Measurements from ENCODE around the gene KIRREL2.

KIRREL2 gene

GRCh38 chr19:35845215-35846037, 11.3 kb upstream of the KIRREL2 start:
- no peak for DNase-seq

DNA sequence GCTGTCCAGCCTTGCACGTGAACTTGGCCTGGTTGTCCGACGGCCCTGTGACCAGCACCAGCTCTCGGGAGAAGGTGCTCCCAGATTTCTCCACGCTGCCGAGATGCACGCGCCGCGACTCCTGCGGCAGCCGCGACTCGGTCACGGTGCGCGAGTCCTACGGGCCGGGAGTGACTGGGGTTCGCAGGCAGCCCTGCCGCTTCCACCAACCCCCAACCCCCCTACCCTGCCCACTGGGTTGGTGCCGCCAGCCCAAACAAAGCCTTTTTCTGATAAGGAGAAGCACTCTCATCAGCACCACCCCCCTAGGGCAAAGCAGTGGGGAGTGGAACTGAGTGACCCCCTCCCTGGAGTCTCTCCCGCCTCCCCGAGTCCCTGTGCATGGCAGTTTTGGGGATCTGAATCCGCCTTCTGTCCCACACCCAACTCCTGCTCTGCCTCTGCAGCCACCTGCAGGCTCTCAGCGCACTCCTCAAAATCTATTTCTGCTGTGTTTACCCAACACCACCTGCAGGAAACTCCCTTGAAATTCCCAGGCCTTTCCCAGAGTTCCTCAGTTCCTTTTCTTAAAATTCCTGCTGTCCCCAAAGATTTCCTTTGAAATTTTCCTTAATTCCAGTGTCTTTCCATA, 10.6 kb upstream of the KIRREL2 start:
- DNase-seq, result no peak

GRCh38 chr19:35847911-35848310, 8.8 kb upstream of the KIRREL2 start:
- DNase-seq, result no peak

DNA sequence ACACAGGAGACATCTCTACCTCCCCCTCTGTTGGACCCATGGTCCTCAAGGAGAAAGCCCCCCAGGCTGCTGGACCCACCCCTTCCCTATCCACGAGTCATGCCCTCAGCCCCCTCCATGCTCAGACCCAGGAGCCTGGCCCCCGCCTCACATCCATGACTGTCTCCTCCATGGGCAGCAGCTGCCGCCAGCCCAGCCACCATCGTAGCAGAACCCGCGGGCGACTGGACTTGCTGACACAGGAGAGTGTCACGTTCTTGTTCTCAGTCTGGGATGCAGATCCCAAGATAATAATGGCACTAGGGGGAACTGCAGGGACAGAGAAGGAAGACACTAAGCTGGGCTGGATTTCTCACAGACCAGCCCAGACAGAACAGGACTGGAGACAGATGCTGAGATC, 8.2 kb upstream of the KIRREL2 start:
- no peak for DNase-seq

- no peak for DNase-seq
These were observed 7.7 kb upstream of the KIRREL2 start for GRCh38 chr19:35848919-35849505.

GRCh38 chr19:35851213-35852028, 5.3 kb upstream of the KIRREL2 start:
- DNase-seq, result no peak

- DNase-seq, result no peak
These were observed 4.5 kb upstream of the KIRREL2 start, which contains the start of gene NPHS1 for GRCh38 chr19:35852029-35852780. NPHS1 (minus strand) TSS chr19:35852504; CDS start chr19:35851837, 667 bp downstream.

DNA sequence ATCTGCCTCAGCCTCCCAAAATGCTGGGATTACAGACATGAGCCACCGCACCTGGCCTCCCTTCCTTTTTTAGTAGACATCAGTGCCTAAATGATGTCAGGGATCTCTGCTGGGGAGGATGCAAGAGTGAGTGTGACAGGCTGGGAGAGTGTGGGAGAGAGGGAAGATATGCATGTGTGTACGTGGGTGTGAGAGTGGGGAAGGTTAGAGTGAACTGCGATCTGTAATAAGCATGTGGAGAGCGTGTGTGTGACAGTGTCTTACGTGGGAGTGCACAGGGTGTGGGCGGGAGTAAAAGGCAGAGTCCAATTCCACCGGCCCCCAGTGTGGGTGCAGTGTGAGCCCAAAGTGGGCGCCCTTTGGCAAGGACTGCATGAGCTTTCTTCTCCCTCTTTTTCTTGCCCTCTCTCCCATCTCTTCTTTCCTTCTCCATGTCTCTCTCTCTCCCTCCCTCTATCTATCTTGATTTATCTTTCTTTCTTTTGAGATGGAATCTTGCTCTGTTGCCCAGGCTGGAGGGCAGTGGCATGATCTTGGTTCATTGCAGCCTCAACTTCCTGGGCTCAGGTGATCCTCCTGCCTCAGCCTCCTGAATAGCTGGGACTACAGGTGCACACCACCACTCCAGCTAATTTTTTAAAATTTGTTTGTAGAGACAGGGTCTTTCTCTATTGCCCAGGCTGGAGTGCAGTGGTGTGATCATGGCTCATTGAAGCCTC, 3.5 kb upstream of the KIRREL2 start:
- DNase-seq, result no peak

DNA sequence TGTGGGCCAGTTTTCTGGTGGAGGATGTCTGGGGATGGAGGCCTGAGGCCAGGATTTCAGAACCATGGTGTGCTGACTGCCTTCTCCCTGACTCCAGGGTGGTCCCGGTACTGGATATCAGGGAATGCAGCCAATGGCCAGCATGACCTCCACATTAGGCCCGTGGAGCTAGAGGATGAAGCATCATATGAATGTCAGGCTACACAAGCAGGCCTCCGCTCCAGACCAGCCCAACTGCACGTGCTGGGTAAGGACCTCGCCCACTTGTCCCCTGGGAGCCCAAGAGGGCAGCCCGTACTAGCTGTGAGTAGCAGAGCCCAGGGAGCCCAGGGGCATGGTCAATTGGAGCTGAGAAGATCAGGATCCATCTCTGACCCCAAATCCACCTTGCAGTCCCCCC, 1.6 kb downstream of the KIRREL2 start:
- no peak for DNase-seq

DNA sequence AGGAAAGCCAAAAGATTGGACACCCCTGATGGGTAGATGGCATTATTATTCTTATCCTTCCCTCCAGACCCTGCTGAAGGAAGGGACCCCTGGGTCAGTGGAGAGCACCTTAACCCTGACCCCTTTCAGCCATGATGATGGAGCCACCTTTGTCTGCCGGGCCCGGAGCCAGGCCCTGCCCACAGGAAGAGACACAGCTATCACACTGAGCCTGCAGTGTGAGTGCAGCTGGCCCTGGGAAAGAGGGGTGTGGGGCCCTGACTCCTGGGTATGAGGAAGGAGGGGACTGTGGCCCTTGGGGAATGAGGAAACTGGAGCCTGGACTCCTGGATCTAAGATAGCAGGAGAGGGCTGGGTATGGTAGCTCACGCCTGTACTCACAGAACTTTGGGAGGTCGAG, 2.7 kb downstream of the KIRREL2 start:
- no peak for DNase-seq

- no peak for DNase-seq
These were observed 3.7 kb downstream of the KIRREL2 start for GRCh38 chr19:35860436-35860817.

DNA sequence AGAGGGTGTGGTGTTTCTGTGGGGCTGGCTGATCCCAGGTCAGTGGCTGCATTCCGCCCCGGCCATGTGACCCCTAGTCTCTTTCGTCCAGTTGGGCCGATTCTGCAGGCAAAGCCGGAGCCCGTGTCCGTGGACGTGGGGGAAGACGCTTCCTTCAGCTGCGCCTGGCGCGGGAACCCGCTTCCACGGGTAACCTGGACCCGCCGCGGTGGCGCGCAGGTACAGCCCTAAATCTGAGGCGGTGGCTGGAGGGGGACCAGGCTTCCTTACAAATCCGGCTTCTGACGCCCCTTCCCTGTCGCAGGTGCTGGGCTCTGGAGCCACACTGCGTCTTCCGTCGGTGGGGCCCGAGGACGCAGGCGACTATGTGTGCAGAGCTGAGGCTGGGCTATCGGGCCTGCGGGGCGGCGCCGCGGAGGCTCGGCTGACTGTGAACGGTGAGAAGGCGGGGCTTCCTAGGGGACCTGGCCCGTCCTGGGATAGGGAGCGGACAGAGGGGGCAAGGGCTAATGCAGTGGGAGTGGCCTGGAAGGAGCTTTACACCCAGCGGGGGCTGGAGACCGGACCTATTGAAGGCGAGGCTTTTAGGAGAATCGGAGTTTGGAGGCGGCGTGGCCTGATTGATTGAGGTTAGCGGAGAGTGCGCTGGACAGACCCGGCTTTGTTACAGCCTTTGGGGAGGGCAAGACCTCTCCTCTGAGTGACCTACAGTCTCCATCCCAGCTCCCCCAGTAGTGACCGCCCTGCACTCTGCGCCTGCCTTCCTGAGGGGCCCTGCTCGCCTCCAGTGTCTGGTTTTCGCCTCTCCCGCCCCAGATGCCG, 4.3 kb downstream of the KIRREL2 start:
- no peak for DNase-seq

DNA sequence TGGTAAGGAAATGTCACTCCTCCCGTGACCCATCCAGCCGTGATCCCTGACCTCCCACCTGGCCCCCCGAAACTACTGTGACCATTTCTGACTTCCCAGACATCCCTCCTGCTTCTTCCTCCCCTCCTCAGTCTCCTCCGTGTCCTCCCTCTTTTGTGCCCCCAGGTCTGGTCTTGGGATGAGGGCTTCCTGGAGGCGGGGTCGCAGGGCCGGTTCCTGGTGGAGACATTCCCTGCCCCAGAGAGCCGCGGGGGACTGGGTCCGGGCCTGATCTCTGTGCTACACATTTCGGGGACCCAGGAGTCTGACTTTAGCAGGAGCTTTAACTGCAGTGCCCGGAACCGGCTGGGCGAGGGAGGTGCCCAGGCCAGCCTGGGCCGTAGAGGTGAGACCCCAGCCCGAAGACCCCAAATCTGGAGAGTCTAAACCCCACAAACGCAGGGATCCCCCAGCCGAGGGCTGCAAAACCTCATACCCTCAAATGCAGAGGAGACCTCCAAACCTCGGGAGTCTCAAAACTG, 5.0 kb downstream of the KIRREL2 start:
- DNase-seq, result no peak

DNA sequence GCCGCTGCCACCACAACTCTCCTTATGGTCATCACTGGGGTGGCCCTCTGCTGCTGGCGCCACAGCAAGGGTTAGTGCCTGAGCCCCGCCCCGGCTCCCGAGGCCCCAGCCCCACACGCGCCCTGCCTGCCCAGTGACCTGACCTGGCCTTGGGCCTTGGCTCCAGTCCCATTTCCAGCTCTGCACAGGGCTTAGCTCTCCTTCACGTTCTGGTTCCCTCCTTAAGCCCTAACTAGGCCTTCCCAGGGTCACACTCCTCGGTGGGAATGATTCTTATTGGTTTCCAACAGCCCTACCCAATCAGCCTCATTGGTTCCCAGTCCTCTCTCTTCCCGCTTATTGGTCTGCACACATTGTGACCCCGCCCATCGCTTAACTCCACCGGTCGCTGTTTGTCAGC, 5.8 kb downstream of the KIRREL2 start:
- DNase-seq, result no peak

DNA sequence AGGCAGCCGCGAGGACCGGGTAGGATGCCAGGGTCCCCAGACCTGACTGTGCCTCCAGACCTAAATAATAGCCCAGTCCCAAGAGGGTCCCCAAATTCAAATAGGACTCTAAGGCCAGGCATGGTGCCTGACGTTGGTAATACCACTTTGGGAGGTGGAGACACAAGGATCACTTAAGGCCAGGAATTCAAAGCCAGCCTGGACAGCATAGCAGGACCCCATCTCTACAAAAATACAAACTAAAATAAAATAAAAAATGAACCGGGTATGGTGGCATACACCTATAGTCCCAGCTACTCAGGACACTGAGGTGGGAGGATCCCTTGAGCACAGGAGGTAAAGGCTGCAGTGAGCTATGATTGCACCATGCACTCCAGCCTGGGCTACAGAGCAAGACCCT, 6.3 kb downstream of the KIRREL2 start:
- no peak for DNase-seq

DNA sequence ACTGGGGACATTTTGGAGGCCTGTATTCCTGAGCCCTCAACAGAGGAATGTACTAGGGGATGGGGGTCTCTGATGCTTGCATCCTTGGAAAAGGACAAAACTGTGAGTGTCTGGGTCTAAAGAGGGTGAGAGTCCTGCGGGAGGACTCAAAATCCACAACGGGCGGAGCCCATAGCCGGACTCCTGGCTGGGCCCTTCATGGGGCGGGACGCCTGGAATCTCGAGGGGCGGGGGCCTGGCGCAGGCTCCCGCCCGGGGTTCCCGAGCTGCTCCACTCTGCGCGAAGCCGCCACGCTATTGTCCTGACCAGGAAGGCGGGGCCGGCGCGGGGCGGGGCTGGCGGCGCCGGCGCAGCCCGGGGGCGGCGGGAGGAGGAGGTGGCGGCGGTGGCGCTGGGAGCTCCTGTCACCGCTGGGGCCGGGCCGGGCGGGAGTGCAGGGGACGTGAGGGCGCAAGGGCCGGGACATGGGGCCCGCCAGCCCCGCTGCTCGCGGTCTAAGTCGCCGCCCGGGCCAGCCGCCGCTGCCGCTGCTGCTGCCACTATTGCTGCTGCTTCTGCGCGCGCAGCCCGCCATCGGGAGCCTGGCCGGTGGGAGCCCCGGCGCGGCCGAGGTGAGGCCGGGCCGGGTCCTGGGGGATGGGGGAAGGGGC, 11.6 kb downstream of the KIRREL2 start, which contains the start of gene APLP1:
Gene APLP1, plus strand, starts transcription at position 403 of the 651 bp plus-strand sequence. Its CDS starts 63 bp downstream, at position 466.
- peak; percentile 43 for DNase-seq

DNA sequence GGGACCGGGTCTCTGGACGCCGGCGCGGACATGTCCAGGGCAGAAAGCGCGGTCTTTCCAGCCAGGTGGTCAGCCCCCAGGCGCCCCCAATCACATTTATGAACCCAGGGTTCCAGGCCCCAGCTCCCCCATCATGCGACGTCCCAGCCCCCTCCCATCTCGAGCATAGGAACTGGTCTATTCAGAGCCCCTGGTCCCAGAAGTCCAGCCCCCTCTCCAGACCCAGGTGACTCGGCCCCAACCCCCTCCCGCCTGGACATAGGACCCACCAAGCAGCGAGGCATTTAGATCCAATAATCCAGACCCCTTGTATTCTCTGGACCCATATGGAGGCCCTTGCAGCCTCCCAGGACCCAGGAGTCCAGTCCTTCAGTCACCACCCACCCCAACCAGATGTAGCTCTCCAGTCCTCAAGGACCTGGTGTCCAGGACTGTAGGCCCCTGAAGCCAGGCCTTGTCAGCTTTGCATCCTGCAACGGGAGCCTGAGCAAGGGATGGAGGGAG, 12.2 kb downstream of the KIRREL2 start:
- DNase-seq, result no peak

- peak; percentile 62 for DNase-seq
These were observed 12.8 kb downstream of the KIRREL2 start for GRCh38 chr19:35869327-35870123.

All from activated gamma-delta T cell treated with Interleukin-2 at 50 U/mL for 16 hours (primary cell).